Stimulated activated CD4-positive, alpha-beta T cell treated with anti-CD3 and anti-CD28 coated beads, Interleukin-15, amount 100 ng/mL, for 48 hours (primary cell): ENCODE results near the gene ACSL1.

ENCODE experiments used
- DNase-seq, 2 donors: peaks; one replicate each; pipeline ENCODE4 v3.0.0-alpha.2; 2020; ENCODE audit warnings: low read depth in 2 of 2

The ACSL1 gene, protein sequence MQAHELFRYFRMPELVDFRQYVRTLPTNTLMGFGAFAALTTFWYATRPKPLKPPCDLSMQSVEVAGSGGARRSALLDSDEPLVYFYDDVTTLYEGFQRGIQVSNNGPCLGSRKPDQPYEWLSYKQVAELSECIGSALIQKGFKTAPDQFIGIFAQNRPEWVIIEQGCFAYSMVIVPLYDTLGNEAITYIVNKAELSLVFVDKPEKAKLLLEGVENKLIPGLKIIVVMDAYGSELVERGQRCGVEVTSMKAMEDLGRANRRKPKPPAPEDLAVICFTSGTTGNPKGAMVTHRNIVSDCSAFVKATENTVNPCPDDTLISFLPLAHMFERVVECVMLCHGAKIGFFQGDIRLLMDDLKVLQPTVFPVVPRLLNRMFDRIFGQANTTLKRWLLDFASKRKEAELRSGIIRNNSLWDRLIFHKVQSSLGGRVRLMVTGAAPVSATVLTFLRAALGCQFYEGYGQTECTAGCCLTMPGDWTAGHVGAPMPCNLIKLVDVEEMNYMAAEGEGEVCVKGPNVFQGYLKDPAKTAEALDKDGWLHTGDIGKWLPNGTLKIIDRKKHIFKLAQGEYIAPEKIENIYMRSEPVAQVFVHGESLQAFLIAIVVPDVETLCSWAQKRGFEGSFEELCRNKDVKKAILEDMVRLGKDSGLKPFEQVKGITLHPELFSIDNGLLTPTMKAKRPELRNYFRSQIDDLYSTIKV

DNA sequence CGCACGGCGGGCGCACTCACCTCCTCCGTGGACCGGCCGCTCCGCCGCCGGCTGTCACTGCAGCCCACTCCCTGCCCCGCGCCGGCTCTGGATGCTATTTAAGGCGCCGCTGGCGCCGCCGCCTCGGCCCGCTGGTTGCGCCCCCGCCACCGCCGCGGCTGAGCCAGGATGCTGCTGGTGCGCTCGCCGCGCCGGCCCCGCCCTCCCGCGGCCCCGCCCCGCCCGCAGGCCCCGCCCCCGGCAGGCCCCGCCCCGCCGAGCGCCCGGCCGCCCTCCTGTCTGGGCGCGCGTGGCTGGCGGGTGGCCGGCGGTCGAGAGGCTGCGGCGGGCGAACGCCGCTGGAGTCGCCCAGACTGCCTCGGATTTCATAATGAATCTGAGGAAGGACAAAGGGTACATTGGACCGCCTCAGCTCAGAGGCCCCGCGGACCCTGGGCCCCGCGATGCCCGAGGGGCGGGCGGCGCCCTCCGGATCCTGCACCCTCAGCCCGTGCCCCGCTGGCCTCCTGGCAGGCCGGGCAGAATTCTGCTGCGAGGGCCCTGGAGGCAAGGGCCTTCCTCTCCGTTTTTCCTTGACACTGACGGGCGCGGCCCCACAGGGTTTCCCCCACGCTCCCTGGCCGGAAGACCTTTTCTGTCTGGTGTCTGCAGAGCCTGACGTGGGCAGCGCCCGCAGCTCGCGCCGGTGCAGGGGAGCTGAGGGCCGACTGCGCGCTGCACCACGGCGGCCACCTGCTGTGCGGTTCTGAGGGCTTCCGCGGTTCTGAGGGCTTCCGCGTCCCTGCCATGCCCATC is at the start of gene ACSL1:
ACSL1 (minus strand) TSS at position 73 of the 795 bp plus-strand sequence. CDS start 22,454 bp downstream, outside the sequence.
- peak; percentile 60 to 71 for DNase-seq

DNA sequence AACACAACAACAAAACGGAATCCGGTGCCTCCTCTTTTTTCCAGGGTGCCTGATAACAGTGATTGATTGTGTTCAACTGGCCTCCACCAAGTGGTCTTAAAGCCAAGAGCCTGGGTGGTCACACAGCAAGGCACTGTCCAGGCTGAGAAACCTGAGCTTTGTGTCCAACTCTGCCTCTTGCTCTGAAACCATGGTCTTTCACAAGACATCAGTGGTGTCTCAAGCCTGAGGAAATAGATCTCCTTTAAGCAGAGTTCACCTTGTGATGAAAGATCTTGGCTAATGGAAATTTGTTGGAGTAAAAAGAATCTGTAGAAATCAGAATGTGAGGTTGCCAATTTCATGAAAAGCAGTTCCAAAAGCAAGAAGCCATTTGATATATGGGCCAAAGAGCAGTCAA is 47.3 kb upstream of the ACSL1 start:
- no peak for DNase-seq

DNA sequence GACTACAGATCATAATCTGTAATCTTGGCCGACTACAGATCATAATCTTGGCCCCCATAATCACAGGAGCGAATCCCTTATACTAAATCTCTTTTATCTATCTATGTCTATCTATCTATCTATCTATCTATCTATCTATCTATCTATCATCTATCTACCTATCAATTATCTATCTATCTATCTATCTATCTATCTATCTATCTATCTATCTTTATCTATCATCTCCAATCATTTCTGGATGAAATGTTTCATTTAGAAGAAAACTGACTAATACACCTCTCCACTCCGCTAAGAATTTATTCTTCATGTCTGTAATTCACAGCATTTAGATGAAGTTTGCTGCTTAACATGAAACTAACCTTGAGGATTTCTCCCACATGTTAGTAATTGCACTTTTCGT is 45.0 kb upstream of the ACSL1 start:
- no peak for DNase-seq

DNA sequence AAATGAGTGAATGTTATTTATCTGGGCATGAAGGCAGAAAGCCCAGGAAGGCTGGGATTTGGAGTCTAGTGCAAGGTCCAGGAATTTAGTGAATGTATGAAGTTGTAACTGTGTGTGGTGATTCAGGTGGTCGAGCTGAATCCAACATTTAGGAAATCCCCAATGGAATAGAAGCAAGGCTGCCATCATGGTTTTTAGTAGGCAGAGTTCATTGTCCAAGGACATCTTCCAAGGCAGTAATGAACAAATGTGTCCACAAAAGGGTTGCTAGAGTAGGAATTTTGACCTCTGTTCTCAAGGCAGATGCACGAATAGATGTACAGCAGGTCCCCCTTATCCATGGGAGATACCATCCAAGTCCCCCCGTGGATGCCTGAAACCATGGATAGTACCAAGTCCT is 42.9 kb upstream of the ACSL1 start:
- DNase-seq, result no peak

DNA sequence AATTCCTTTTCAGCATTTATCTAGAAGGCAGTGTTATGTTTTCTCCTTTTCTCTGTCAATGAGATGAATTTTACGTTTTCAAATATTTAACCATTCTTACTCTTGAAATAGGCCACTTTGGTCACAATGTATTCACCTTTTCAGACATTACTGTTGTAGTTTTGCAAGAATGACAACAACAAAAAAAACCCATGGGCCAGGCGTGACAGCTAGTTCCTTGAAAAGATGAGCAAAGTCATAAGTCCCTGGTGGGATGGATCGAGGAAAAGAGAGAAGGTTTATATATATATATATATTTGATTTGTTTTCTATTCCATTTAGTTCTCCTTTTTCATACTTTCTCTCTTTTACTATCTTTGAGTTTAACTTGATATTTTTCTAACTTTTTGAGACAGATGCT is 38.1 kb upstream of the ACSL1 start:
- no peak for DNase-seq

DNA sequence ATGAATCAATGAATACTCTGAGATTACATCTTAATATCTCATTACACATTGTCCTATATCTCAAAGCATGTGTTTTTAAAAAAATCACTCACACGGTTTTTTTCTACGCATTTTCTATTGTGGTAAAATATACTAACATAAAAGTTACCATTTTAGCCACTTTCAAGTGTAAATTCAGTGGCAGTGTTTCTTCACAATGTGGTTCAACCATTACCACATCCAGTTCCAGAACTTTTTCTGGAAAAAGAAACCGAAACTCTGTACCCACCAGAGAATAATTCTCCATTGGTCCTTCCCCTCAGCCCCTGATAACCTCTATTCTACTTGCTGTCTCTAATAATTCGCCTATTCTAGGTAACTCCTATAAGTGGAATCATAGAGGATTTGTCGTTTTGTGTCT is 35.3 kb upstream of the ACSL1 start:
- no peak for DNase-seq

DNA sequence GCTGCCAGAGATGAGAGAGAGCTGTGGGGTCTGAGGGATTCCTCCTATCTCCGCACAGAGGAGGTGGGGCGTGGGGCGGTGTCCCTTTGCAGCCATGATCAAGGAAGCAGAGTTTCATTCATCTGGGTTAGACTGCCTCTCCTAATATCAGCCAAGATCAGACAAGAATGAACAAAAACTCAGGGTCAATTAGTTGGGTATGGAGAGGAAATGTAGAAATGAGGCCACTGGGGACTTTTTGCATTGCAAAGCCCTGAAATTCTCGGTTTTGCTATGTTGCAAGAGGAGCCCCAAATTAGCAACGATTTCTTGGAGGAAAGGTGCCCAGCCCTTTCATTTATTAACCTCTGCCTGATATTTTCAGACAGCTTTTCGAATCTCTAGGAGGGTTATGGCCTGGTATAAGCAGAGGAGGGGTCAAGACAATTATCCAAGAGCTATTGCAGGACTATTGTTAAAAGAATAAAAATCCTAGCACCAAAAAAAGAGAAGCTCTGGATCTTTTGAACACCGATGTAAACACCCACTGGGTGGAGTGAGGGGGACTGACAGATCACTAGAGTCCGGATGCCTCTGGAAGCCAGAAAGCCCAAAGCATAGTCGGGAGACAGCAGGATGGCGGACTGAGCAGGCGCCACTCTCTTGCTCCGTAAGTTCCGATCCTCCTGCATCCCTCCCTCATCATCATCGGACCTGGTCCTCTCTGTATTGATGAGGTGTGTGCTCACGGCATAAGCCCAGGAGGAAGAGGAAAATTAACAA is 34.4 kb upstream of the ACSL1 start:
- no peak for DNase-seq

DNA sequence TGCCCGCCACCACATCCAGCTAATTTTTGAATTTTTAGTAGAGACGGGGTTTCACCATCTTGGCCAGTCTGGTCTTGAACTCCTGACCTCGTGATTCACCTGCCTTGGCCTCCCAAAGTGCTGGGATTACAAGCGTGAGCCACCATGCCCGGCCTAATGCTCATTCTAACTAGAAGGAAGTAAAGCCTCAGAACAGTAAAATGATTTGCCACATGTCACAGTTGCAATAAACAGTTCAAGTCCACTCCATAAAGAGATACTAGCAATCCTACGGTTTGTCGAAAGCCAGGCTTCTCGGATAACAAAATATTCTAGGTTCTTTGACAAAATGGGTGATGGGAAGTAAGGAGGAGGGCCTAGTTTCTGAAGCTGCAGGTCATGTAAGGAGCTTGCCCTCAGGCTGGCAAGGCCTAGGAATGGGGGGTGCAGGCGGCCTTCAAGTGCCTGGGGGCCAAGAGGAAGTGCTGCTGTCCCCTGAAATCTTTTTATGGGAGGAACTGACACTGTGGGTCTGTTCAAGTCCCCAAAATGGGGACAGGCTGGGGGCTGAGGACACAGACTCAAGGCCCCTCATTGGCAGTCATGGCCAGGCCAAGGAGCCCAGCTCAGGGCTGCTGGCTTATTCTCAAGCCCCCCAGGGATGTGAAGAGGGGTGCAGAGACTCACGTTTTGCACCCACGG is 31.8 kb upstream of the ACSL1 start:
- DNase-seq, result no peak

DNA sequence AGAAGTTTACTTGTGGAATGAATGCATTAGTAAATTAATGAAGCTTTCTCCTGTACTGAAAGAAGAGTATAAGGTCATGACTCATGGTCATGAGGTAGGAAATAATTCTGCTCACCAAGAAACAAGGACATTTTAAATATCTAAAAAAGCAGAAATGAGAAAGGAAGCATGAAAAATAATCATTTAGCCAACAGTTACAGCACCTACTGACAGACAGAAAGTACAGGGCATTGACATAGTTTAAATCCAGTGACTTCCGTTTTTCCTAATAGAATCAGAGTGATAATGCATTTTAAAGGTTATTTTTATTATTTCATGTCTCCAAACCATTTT is 30.5 kb upstream of the ACSL1 start:
- no peak for DNase-seq

DNA sequence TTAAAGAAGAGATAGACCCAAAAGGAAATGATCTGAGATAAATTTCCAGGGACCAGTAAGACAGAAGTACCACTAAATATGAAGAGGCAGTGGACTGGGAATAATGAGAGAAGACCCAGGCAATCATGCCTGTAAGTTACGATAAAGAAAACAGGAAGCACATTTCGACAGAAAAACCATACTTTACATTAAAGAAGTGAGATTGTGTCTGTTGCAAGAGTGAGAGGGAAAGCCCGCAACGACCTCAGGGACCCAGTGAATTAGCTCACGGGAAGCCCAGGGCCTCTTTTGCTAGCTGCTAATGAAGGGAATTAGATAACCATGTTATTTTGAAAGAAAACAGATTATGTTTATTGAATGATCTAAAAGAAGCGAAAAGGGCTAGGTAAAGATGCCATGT is 28.9 kb upstream of the ACSL1 start:
- DNase-seq, result no peak

DNA sequence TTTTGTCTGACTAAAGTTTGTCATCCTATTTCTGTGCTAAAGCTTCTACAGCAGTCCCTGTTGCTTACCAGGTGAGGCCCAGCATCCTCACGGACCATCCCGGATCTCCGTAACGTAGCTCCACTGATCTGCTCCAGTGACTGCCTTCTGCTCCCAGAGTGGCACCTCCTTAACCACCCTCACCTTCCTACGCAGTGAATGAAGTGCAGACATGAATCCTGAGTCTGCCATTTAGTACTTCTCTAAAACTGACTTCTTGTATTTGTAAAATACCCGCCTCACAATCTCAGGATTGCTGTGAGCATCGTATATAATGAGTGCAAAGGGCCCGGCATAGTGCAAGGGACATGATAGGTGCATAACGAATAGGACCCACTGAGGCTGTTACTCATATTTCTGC is 27.7 kb upstream of the ACSL1 start:
- no peak for DNase-seq

DNA sequence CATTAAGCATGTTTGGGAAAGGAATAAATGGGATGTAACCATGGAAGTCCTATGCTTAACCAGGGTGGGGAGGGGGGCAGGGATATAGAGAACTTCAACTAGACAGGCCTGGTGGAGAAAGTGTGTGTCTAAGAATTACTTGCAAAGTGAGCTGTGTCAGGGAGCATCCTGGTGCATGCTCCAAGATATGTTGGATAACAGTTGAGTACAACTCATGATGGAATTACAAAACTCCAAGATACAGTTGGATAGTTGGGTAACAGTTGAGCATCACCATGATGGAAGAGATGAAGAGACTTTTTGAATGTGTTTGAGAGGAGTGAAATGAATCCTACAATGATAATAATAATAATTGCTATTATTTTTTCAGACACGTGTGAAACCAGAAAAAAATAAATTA is 26.1 kb upstream of the ACSL1 start:
- no peak for DNase-seq

DNA sequence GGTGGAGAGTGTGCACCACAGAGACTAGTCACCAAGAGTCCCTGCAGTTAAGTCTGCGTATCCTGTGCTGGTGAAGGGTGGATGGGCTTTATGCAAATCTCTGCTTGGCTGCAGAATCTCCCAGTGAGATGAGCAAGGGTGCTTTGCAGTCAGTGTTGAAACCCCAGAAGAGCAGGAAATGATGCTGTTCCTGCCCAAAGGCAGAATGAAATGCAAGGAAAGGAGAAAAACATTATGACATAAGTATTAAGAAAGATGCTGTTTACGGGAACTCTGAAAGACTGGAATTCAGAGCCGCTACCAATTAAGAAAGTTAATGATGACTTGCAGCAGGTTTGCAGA is 25.4 kb upstream of the ACSL1 start:
- DNase-seq, result no peak

DNA sequence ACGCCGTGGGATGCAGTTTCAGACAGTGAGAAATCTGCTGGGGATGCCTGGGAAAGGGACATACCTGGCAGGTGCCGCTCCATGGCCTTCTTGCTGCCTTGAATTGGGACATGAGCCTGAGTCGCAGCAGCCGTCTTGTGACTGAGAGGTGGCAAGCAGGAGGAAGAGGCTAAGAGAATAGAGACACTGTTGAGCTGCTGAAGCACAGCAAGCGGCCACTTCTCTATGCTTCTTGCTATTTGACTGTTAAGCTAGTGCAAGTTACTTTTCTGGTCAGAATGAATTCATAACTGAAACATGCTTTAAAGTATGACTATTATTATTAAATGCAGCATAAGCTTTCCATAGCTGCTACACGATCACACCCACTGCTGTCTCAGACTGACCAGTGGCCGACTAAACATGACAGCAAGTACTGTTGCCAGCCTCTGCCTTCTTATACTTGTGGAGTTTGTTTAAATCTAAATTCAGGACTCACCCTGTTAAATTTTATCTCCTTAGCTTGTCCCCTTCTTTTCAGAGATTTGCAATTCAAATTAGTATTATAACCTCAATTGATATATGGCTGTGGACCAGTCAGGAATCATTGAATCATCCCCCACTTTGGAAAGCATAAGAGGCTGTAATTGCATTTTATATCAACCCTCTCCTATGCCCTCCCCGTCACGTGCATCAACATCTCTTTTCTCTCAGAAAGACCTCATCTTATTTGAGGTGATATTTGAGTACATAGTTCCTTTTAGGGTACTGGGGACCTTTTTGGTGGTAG is 24.8 kb upstream of the ACSL1 start:
- DNase-seq, result no peak

DNA sequence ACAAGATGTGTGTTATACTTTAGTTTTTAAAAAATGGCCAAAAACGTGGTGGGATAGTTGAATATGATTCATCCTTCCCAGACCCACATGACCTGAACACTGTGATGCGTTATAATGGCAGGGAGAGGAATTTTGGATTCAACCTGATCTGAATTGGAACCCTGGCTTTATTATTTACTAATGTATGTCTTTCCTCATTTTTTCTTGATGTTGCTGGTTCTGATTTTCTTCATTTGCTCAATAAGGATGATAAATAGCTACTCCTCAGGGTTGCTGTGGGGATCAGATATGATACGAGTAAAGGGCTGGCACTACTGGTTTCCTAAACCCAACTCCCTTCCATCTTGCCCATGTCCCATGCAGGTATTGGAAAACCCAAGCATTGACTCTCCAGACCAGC is 24.2 kb upstream of the ACSL1 start:
- DNase-seq, result no peak

DNA sequence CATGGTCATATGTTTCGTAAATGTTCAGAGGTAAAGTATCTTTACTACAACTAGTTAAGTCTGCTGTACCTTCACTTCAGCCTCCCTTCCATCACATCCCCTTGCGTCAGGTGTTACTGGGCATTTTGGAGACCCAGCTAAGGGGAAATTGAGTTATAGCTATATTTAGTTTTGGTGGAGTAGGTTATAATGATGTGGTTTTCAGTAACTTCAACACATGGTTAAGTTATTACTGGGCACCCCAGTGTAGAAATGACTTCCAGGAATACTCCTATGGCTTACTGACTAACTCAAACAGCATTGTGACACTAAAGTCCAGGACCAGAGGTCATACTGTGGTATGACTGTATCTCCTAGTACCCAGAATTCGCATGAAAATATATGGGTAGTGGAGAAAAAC is 23.4 kb upstream of the ACSL1 start:
- DNase-seq, result no peak

DNA sequence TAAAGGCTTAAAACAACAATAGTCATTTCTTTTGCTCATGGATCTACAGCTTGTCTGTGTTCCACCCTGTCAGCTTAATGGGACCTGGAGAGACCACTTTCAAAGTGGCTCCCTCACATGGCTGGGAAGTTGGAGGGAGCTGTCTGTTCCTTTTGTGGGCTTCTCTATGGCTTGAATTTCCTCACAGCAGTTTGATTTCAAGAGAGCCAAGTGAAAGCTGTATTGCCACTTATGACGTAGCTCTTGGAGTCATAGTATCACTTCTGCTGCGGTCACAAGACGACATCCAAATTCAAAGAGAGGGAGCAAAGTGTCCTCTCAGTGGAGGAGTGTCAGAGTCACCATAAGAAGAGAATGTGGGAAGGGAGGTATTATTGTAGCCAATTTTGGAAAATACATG is 22.7 kb upstream of the ACSL1 start:
- no peak for DNase-seq

DNA sequence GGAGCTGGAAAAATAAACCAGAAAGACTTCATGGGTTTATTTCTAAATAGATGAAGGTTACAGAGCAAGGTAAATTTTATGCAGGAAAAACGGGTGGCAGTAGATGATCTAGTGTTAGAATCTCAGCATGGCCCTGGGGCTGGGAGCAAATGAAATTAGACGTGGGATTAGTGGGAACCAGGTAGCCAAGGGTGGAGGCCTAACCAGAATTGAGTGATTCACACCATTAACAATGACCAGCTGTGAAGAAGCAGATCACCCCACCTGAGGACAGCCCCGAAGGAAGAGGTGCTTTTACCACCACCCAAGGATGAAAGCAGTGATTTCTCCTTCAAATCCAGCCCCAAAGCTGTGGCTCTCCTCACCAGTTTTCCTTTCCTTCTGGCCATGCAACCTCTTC is 20.8 kb upstream of the ACSL1 start:
- no peak for DNase-seq

DNA sequence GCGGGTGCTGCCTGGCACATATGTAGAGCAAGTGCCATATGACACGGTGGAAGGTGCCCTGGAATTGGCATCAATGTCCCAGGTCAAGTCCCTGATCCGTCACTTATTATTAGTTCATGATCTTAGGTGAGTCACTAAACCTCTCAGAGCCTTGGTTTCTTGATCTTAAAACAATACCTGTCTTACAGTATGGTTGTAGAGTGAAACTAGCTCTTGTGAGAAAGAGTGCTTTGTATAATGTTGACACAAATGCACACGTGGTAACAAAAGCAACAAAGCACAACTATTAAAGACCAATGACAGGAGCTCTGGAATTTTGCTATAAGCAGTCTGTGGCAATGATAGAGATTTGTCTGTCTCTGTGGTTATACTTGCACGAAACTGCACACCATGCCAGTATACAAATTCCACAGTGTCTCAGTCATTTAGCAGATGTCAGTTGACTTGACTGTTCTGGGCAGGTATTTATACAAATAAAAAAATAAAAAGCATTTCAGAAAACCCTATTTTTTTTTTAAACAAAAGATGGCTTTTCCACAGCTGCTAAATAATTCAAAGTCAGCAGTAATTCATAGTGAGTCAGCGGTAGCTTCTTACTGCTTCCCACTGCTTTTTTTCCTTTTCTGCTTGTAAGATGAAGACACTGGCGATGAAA is 19.7 kb upstream of the ACSL1 start:
- DNase-seq, result no peak

DNA sequence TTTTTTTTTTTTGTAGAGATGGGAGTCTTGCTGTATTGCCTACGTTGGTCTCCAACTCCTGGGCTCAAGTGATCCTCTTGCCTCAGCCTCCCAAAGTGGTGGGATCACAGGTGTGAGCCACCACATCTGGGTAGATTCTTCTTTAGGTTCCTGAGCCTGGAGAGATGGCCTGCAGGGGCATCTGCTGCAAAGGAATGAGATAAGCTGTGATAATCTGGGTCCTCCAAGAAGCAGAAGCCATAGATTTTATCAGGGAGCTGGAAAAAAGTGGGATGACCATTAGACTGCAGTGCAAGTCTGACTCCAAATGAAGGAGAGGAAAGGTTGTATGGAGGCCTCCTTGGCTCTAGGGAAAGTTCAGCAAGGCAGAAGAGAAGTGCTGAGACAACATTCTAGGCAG is 19.0 kb upstream of the ACSL1 start:
- no peak for DNase-seq
